Esophagus squamous epithelium (tissue), 4 donors: ENCODE measurements around the gene FGFRL1.

ENCODE experiments used
- CTCF ChIP-seq, 6 experiments: fragments of 450-650 bp in 4 of 6; fragments of 200-600 bp in 2 of 6; sonication (generic) in 2 of 6; IDR thresholded peaks; one replicate each; pipeline ENCODE4 v1.5.1; 2016 to 2019; ENCODE audit warnings: antibody characterized with exemption in 6 of 6, mild to moderate bottlenecking in 4 of 6, moderate library complexity in 4 of 6
- POLR2A ChIP-seq, 4 donors: fragments of 450-650 bp; IDR thresholded peaks; one replicate each; pipeline ENCODE4 v1.6.1; 2017; ENCODE audit warnings: antibody characterized with exemption in 4 of 4, mild to moderate bottlenecking in 4 of 4, moderate library complexity in 3 of 4

DNA sequence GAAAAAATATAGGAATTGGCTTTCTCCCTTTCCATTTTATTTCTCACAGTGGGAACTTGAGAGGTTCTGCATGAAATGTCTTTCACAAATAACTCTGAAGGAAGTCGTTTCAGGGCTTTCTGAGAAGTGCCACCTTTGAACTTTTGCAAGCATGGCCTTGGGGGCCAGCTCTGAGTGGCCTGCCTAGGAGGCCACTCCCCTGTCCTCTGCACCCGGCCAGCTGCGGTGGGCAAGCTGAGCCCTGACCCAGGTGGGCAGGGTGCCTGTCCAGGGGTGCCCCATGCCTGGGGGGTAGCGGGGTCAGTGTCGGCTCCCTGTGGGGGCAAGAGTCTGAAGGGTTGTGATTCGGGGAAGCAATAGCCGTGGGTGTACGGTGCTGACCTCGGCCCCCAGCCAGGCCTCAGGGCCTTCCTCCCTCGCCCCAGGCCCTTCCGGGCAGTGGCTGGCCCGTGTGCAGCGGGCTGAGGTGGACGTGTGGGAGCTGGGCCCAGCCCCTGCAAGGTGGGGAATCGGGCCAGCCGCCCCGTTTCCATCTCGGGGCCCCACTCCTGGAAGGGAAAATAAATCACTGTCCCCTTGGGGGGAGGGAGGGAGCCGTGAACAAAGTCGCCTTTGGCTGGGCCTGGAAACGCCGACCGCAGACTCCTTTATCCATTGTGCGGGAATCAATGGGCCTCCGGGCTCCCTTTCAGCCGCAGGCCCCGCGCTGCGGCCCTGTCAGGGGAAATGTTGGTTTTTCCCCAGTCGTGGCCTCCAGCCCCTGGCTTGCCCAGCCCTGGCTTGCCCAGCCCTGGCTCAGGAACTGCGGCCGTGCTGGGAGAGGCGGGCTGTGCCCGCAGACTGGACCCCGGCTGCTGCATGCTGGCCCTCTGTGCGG is 3.1 kb downstream of the FGFRL1 start:
- TF ChIP-seq POLR2A (IDR thresholded peaks at IDR 0.05) (no peak), CTCF (IDR thresholded peaks at IDR 0.05) (no peak)
